NCI-H1092 treated with DMSO at 0.1 percent for 48 hours (cell line): ENCODE results near the gene KEL.

Source experiments
- DNase-seq: peaks from one replicate; lab custom pipeline; 2025; lab: John Stamatoyannopoulos, UW

Gene KEL

DNA sequence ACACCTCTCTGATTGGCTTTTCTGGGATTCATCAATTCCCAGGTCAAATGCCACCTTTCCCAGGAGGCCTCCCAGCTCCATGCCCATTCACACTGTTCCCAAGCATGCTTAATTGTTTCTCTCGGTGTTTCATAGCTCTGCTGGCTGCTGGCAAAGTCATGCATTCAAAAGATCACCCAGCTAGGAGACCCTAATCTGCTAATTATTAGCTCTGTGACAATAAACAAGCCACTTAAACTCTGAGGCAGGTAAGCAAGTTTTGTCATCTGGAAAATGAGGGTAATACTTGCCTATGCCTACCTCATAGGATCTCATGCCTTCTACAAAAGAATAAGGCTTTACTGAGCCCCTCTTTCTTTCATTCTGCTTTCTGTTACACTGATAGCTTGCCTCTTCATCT lies 828 bp upstream of the KEL start:
- no peak for DNase-seq

- DNase-seq = no peak
Measured at GRCh38 chr7:142961595-142961972, 579 bp downstream of the KEL start.

DNA sequence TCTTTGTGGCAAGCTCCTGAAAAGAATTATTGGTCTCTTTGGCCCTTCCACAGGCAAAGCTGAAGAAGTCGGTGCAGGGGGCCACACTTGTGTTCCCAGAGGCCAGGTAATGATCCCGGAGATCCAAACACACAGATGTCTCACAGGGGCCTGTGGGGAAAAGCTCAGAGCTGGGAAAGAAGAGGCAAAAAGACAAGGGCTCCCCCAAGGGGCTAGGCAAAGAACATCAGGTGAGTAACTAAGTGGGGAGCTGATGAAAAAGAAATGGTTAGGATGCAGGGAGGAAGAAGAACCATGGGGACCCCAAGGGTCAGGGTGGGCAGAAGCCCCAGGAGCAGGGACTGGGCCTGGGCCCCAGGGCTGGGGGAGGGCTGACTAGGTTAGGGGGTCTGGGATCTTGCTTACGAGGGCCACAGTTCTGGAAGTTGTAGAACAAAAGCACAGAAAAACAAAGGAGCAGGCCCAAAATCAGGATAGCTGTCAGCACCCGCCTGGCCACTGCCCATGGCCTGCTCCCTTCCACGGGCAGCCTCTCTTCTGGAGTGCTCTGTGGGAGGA lies 1.1 kb downstream of the KEL start:
- no peak for DNase-seq

DNA sequence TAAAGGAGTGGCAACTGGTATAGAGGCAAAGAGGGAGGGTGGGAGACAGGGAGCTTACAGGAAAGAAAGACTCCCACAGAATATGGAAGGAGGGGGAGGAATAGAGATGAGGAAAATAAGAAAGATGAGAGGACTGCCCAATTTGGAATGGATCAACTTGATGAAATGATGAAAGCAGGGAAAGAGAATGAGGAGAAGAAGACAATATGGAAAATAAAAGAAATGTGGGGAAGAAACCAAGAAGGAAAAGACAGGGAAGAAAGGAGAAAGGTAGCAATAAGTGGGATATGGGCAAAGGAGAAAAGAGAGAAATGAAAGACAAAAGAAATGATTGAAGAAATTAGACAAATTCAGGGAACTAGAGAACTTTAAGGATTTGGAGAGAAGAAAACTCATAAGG lies 3.0 kb downstream of the KEL start:
- DNase-seq = no peak

GRCh38 chr7:142957723-142958122 lies 4.4 kb downstream of the KEL start:
- no peak for DNase-seq

DNA sequence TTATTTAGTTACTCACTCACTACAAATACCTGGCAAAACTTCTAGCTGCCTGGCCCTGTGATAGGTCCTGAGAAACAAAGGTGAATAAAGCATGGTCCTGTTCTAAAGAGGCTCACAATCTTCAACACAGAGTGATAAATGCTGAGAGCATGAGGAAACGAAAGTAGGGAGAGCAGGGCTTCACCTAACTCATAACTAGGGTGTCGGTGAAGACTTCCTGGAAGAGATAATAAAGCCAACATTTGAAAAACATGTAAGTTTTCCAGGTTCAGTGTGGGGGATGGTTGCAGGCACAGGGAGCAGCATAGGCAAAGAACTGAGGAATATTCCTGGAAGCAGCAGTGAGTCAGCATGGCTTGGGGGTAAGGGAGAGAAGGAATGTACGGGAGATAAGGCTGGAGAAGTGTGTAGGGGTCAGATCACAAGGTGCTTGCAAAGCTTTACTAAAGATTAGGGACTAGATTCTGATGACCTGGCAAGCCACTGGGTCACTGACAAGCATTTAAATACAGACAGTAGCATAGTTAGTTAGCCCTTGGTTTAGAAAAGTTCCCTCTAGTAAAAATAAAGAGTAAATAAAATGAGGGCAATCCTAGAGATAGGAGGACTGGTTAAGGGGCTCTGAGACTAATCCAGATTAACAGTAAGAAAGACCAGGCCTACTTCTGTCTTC lies 5.1 kb downstream of the KEL start:
- no peak for DNase-seq

- no peak for DNase-seq
Measured at GRCh38 chr7:142954680-142955268, 7.4 kb downstream of the KEL start.

GRCh38 chr7:142950235-142950634 lies 11.9 kb downstream of the KEL start:
- DNase-seq = no peak

DNA sequence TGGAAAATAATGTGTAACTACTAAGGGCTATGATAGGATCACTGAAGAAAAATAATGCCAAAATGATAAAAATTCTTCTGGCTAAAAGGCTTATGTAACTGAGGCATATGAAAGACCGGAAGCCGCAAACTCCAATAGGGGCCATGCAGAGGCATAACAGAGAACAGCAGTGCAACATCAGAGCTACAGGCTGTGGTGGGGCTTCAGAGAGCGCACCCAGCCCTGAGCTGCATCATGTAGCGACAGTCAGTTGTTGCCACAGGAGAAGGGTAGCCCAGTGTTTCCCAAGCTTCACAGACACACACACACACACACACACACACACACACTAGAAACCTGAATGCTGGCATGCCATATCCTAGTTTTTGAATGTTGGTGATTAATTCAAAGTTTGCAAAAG lies 13.6 kb downstream of the KEL start:
- DNase-seq = no peak

DNA sequence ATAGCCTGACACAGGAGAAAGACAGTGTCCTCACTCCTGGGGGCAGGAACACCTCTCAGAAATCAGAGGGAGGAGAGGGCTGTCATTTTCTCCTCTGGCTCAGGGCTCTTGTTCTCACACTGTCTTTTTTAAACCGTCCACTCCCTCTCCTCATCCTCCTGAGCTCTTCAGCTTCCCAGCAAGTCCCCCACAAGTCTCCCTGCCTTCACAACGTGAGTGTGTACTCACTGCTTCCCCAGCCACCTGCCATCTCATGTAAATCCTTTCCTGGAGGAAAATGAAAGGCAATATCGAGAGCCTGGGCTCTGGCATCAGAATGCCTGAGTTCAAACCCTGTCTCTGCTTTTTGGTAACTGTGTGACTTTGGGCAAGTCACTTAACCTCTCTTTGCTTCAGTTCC lies 17.2 kb downstream of the KEL start:
- DNase-seq = no peak

DNA sequence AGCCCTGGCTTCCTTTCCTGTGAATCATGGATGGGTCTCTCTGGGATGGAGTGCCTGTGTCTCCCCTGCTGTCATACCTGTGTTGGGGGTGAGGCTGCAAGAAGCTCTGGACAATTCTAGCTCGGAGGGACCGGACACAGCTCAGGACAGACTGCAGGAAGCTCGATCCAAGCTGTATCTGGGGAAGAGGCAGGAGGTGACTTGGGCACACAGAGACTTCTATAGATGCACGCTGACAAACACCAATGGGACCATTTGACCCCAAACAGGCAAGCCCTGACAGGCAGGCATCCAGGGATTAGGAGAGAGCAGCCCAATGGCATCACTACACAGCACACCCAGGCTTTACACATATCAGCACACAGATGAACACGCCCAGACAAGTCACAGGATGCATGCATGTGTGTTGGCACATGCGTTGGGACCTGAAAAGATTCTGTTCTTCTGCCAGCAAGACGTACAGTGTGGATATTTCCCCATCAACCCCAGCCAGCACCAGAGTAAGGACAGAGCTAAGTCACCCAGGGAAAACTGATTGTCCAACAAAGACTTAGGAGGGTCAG lies 18.4 kb downstream of the KEL start:
- DNase-seq = no peak

DNA sequence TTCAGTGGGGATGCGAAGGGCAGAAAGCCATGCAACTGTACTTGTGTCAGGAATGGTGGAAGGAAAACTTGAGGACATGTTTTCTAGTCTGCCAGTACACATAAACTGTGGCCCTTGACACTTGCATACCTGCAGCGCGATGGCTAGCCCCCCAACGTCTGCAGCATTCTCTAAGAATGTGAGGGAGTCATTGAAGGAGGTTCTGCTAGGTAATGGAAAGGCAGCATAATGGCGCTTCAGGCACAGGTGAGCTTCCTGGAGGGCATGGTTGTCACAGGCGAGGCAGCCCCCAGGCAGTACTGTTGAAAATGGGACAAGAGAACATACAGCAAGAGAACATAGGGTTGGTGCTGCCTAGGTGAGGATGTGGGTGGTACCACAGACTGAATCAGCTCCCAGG lies 19.4 kb downstream of the KEL start:
- no peak for DNase-seq

DNA sequence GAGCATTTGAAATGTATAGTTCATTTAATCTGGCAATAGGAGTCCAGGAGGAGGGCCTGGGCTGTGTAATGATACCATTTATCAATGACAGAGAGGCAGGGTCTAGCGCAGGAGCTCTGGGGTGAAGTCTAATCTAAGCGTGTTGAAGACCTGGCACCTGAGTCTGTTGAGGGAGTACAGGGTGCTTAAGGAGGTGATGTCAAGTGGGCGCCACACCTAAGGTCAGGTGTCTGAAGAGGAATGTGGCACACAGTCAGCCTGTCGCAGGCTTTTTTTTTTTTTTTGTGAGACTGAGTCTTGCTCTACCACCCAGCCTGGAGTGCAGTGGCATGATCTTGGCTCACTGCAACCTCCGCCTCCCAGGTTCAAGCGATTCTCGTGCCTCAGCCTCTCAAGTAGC lies 20.6 kb downstream of the KEL start:
- no peak for DNase-seq

DNA sequence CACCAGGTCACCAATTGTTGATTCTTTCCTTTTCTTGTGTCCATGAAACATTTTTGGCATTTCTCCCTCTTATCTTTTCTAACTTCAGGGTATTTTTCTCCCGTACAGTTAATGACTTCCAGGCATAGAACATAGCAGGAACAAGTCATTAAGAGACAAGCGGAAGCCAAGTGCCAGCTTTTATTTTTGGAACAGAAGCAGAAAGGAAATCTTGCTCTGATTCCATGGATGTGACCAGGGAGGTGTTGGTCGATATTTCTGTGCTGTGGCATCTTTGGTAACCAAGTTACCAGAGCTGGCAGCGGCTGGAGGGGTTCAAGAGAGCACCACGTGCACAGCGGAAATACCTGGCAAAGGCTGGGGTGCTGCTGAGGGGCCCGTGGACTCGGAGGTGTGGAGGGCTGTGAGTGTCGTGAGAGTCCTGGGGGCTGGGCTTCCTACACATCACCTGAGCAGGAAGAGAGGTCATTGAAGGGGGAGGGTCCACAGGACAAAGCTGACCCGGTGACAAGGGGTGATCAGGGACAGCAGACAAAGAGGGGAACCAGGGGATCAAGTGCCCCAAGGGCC lies 21.1 kb downstream of the KEL start:
- no peak for DNase-seq

GRCh38 chr7:142939226-142939910 lies 22.8 kb downstream of the KEL start, which contains the start of gene LLCFC1:
Gene LLCFC1, plus strand, starts transcription at chr7:142939484. Its CDS starts 138 bp downstream, at chr7:142939622.
- no peak for DNase-seq

GRCh38 chr7:142938611-142939010 lies 23.6 kb downstream of the KEL start:
- DNase-seq = no peak

DNA sequence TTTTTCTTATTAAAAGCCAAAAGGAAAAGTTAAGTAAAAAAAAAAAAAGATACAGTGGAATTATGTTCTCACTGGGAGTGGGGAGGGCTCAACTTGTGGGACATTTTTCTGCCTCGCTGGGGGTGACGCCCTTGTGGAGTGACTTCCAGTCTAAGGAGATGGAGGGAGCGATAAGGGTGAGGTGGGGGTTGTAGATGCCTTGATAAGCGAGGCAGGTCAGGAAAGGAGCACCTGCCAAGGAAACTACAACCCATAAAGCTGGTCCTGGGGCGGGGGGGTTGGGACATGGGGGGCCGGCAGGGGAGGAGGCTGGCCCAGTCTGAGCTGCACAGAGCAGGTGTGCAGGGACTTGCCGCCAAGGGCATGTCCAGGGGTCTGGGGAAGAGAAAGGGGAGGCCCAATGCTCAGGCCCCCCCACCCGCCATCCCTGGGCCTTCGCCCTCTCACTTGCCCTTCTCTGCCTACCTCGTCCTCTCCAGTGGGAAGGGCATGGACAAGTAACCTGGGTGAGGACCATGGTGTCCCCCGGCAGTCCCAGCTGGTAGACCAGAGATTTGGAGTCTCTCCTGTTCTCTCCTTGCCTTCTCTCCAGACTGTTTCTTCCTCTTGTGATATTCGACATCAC lies 26.1 kb downstream of the KEL start:
- DNase-seq = no peak

GRCh38 chr7:142934056-142934455 lies 28.1 kb downstream of the KEL start:
- DNase-seq = no peak

DNA sequence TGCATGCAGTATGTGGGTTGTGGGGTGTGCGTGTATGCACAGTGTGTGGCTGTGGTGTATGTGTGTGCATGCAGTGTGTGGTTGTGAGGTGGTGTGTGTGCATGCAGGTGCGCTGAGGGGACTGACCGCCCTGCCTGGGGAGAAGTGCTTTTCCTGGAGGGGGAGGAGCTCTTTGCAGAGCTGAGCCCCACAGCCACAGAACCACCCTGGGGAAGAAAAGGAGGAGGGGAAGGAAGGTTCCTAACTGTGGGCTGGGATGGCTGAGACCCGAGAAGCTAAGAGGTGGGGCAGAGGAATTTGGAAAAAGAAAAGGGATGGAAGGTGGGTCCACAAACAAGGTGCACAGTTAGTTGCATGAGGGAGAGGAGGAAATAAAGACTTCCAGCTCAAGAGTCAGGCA lies 28.5 kb downstream of the KEL start, which contains the start of gene TRPV5:
Gene TRPV5 (minus strand): TSS at position 123 of the 400 bp plus-strand sequence. CDS start 287 bp downstream, outside the sequence.
- no peak for DNase-seq

DNA sequence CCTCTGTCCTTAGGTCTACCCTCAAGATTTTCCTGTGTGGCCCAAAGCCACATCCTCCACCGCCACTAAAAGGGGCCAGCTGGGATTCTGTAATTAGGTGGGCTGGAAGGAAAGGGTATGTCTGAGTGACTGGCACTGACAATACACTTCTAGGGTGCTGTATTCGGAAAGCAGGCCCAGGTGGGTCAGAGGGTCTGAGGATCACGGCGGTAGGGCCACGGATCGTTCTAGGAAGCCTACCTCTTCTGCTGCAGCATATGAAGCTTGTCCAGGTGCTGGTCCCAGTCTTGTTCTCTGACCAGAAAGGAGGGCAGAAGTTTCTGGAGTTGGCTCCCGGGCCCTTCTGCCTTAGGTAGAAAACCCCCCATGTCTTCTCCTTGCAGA lies 29.1 kb downstream of the KEL start:
- no peak for DNase-seq

GRCh38 chr7:142932386-142933091 lies 29.6 kb downstream of the KEL start:
- no peak for DNase-seq
